Measurements from ENCODE around the gene ANXA3. TPM values are rescaled to one million over a fixed set of nuclear protein-coding genes. Genes with fewer than 3 reads are reported as not detected.
"Not testable (repeated sequence)": the region's sequence is repeated elsewhere in the genome, so short reads cannot be mapped to it uniquely, and the experiment has no call there.

ANXA3 gene
- polyA plus RNA-seq, 1 of the 3 experiments (the other 2 are of a cell fraction), result 13.8 TPM

DNA sequence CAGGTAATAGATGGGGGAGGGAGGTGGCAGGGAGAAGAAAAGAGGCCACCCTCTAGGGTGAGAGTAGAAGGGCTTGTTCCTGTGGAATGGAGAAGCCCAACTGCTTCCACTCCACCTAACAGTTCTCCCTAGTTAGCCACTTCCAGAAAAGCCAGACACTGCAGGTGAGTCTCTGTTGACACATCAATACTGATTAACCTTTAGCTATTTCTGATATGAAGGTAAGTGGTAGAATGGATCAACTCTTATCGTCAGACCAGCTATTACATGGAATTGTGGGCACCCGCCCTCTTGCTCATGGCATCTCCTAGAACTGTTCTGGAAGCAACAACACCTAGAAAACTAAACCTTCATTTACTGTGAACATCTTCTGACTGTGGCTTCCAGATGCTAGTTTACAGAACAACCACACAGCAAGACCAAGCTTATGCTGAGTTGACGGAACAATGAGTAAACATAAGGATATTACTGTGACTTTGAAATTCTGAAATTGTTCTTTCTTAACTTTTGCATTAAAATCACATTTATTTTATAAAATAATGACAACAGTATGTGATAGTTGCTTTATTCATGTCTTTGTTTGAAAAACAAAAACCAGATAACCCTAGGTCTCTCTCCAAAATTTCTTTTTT is 44.7 kb downstream of the ANXA3 start:
- H4K20me1 ChIP-seq (ENCODE audit: insufficient read depth), result no peaks in the 10 kb centered on the region
- H3F3A ChIP-seq (replicated peaks; ENCODE audit: insufficient read depth), result peaks cover 4% of the 10 kb centered on the region
- H2AFZ ChIP-seq (ENCODE audit: low read depth), result no peak overlapping the region
- no peaks in the 10 kb centered on the region for H3K79me2 ChIP-seq (ENCODE audit: insufficient read depth)
- H3K4me1 ChIP-seq (ENCODE audit: control insufficient read depth in 1 of 2, insufficient read depth in 2 of 2, low read depth in 1 of 2, low read length in 1 of 2), result peaks cover 0 to 6% of the 10 kb centered on the region in 2 experiments; a peak in 1 of 4 replicates
- H3K9ac ChIP-seq, result no peak overlapping the region
- no peaks in the 10 kb centered on the region for H3K36me3 ChIP-seq (replicated peaks in 1 of 2; ENCODE audit: control insufficient read depth in 1 of 2, insufficient read depth in 2 of 2, low read length in 1 of 2)
- no peak overlapping the region for H3K4me2 ChIP-seq
- no peaks in the 10 kb centered on the region for H3K9me3 ChIP-seq
- ChIA-PET CTCF (no interaction called here), POLR2A (no interaction called here)
- no peak overlapping the region for H3K27ac ChIP-seq (ENCODE audit: low read depth in 2 of 2, low read length in 1 of 2)
- no peaks in the 10 kb centered on the region for H3K27me3 ChIP-seq (ENCODE audit: insufficient read depth)
- H3K9me2 ChIP-seq, result no peaks in the 10 kb centered on the region
- no peak for DNase-seq
- no peak overlapping the region for H3K4me3 ChIP-seq (ENCODE audit: low read depth in 2 of 2, low read length in 1 of 2)
- WGBS (ENCODE audit: low lambda C conversion rate), result 97% methylated on average over 3 of the region's 3 CpGs
- no peak for TF ChIP-seq SIN3A (IDR thresholded peaks at IDR 0.05; ENCODE audit: borderline replicate concordance, low read depth, low read length)
- no peak for TF ChIP-seq FOSL2 (IDR thresholded peaks at IDR 0.05; ENCODE audit: borderline replicate concordance, low read depth)
- TF ChIP-seq MEF2A (IDR thresholded peaks at IDR 0.05; ENCODE audit: borderline replicate concordance, low read depth), result no peak
- TF ChIP-seq FOXJ3 (CRISPR knock-in tag; IDR thresholded peaks at IDR 0.05), result no peak
- TF ChIP-seq, protein P1, sequence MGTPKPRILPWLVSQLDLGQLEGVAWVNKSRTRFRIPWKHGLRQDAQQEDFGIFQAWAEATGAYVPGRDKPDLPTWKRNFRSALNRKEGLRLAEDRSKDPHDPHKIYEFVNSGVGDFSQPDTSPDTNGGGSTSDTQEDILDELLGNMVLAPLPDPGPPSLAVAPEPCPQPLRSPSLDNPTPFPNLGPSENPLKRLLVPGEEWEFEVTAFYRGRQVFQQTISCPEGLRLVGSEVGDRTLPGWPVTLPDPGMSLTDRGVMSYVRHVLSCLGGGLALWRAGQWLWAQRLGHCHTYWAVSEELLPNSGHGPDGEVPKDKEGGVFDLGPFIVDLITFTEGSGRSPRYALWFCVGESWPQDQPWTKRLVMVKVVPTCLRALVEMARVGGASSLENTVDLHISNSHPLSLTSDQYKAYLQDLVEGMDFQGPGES (IDR thresholded peaks at IDR 0.05; ENCODE audit: low read depth, low read length), result no peak
- TF ChIP-seq CHD2 (IDR thresholded peaks at IDR 0.05; ENCODE audit: low read length, partially characterized antibody), result no peak
- TF ChIP-seq, protein P2, sequence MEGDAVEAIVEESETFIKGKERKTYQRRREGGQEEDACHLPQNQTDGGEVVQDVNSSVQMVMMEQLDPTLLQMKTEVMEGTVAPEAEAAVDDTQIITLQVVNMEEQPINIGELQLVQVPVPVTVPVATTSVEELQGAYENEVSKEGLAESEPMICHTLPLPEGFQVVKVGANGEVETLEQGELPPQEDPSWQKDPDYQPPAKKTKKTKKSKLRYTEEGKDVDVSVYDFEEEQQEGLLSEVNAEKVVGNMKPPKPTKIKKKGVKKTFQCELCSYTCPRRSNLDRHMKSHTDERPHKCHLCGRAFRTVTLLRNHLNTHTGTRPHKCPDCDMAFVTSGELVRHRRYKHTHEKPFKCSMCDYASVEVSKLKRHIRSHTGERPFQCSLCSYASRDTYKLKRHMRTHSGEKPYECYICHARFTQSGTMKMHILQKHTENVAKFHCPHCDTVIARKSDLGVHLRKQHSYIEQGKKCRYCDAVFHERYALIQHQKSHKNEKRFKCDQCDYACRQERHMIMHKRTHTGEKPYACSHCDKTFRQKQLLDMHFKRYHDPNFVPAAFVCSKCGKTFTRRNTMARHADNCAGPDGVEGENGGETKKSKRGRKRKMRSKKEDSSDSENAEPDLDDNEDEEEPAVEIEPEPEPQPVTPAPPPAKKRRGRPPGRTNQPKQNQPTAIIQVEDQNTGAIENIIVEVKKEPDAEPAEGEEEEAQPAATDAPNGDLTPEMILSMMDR (IDR thresholded peaks at IDR 0.05), result no peak
- TF ChIP-seq EZH2phosphoT487 (IDR thresholded peaks at IDR 0.05; ENCODE audit: borderline replicate concordance, low read depth), result no peak
- TF ChIP-seq EP300 (IDR thresholded peaks at IDR 0.05; ENCODE audit: borderline replicate concordance in 1 of 2, low read depth in 1 of 2, low read length in 1 of 2), result no peak
- no peak for TF ChIP-seq POLR2AphosphoS5 (IDR thresholded peaks at IDR 0.05; ENCODE audit: low read depth, low read length)
- no peak for TF ChIP-seq TCF12 (IDR thresholded peaks at IDR 0.05)
- no peak for TF ChIP-seq GABPA (IDR thresholded peaks at IDR 0.05; ENCODE audit: low read depth)
- TF ChIP-seq TEAD4 (IDR thresholded peaks at IDR 0.05; ENCODE audit: borderline replicate concordance, insufficient read depth), result no peak
- TF ChIP-seq RXRA (IDR thresholded peaks at IDR 0.05; ENCODE audit: borderline replicate concordance, low read depth), result no peak
- TF ChIP-seq, protein P3, sequence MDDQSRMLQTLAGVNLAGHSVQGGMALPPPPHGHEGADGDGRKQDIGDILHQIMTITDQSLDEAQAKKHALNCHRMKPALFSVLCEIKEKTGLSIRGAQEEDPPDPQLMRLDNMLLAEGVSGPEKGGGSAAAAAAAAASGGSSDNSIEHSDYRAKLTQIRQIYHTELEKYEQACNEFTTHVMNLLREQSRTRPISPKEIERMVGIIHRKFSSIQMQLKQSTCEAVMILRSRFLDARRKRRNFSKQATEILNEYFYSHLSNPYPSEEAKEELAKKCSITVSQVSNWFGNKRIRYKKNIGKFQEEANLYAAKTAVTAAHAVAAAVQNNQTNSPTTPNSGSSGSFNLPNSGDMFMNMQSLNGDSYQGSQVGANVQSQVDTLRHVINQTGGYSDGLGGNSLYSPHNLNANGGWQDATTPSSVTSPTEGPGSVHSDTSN (IDR thresholded peaks at IDR 0.05), result no peak
- TF ChIP-seq YY1 (IDR thresholded peaks at IDR 0.05; ENCODE audit: low read depth), result no peak
- TF ChIP-seq, protein P4, sequence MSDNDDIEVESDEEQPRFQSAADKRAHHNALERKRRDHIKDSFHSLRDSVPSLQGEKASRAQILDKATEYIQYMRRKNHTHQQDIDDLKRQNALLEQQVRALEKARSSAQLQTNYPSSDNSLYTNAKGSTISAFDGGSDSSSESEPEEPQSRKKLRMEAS (IDR thresholded peaks at IDR 0.05; ENCODE audit: low read depth), result no peak
- TF ChIP-seq RCOR1 (IDR thresholded peaks at IDR 0.05; ENCODE audit: low read length), result no peak
- TF ChIP-seq GATA2 (CRISPR knock-in tag; IDR thresholded peaks at IDR 0.05), result no peak

DNA sequence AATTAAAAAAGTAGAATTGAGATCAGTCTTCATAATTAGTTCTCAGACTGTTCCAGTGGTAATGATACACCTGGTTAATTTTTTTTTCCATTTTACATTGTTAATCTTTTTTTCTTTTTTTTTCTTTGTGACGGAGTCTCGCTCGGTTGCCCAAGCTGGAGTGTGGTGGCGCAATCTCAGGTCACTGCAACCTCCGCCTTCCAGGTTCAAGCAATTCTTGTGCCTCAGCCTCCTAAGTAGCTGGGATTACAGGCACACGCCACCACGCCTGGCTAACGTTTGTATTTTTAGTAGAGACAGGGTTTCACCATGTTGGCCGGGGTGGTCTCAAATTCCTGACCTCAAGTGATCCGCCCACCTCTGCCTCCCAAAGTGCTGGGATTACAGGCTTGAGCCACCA is 46.9 kb downstream of the ANXA3 start:
- H3F3A ChIP-seq (replicated peaks; ENCODE audit: insufficient read depth); DNase-seq; H3K36me3 ChIP-seq (replicated peaks in 1 of 2; ENCODE audit: control insufficient read depth in 1 of 2, insufficient read depth in 2 of 2, low read length in 1 of 2); H3K4me2 ChIP-seq; H3K9me2 ChIP-seq; POLR2A ChIA-PET; H4K20me1 ChIP-seq (ENCODE audit: insufficient read depth); H2AFZ ChIP-seq (ENCODE audit: low read depth); H3K27ac ChIP-seq (ENCODE audit: low read depth in 2 of 2, low read length in 1 of 2); CTCF ChIA-PET; H3K4me3 ChIP-seq (ENCODE audit: low read depth in 2 of 2, low read length in 1 of 2); H3K79me2 ChIP-seq (ENCODE audit: insufficient read depth); H3K9me3 ChIP-seq; H3K9ac ChIP-seq; H3K27me3 ChIP-seq (ENCODE audit: insufficient read depth); H3K4me1 ChIP-seq (ENCODE audit: control insufficient read depth in 1 of 2, insufficient read depth in 2 of 2, low read depth in 1 of 2, low read length in 1 of 2): not testable (repeated sequence)
- 98% methylated on average over 10 of the region's 10 CpGs for WGBS (ENCODE audit: low lambda C conversion rate)
